ENCODE results near the gene ADAM19. TPM values are rescaled to one million over a fixed set of nuclear protein-coding genes. Genes with fewer than 3 reads are reported as not detected.

Gene ADAM19
- total RNA-seq, 2 donors from 2014 or later = 1.3 to 1.6 TPM

DNA sequence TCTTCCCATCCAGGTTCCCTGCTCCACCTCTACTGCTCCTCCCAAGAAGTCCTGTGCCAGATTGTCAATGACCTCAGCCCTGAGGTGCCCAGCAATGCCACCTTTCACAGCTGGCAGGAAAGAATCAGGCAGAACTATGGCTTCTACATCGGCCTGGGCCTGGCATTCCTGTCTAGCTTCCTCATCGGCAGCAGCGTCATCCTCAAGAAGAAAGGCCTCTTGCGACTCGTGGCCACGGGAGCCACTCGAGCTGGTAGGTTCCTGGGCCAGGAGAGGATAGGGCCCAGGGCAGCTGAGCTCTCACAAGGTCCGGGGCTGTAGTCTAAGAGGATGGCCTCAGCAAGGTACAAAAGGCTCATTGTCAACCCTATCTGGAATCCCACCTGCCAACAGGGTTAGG, 112.5 kb downstream of the ADAM19 start:
- TF ChIP-seq, protein P1, sequence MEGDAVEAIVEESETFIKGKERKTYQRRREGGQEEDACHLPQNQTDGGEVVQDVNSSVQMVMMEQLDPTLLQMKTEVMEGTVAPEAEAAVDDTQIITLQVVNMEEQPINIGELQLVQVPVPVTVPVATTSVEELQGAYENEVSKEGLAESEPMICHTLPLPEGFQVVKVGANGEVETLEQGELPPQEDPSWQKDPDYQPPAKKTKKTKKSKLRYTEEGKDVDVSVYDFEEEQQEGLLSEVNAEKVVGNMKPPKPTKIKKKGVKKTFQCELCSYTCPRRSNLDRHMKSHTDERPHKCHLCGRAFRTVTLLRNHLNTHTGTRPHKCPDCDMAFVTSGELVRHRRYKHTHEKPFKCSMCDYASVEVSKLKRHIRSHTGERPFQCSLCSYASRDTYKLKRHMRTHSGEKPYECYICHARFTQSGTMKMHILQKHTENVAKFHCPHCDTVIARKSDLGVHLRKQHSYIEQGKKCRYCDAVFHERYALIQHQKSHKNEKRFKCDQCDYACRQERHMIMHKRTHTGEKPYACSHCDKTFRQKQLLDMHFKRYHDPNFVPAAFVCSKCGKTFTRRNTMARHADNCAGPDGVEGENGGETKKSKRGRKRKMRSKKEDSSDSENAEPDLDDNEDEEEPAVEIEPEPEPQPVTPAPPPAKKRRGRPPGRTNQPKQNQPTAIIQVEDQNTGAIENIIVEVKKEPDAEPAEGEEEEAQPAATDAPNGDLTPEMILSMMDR (IDR thresholded peaks at IDR 0.05) = no peak
- no peak for TF ChIP-seq POLR2A (IDR thresholded peaks at IDR 0.05)
- Histone ChIP-seq H3K9me3 (no peaks in the 10 kb centered on the region), H3K27me3 (no peaks in the 10 kb centered on the region), H3K27ac (no peak overlapping the region), H3K36me3 (replicated peaks in 1 of 2; ENCODE audit: insufficient read depth in 1 of 2, low read depth in 2 of 2) (no peaks in the 10 kb centered on the region), H3K4me3 (no peak overlapping the region), H3K4me1 (peaks cover 8% of the 10 kb centered on the region)
- intact Hi-C loops (cut with DNase I) = no loop called here
- ATAC-seq = no peak
- WGBS, 2 donors = 79% methylated on average over 8 of the region's 8 CpGs; no CpG with 5 or more reads in 1 of the 2 donors
- DNase-seq = no peak

DNA sequence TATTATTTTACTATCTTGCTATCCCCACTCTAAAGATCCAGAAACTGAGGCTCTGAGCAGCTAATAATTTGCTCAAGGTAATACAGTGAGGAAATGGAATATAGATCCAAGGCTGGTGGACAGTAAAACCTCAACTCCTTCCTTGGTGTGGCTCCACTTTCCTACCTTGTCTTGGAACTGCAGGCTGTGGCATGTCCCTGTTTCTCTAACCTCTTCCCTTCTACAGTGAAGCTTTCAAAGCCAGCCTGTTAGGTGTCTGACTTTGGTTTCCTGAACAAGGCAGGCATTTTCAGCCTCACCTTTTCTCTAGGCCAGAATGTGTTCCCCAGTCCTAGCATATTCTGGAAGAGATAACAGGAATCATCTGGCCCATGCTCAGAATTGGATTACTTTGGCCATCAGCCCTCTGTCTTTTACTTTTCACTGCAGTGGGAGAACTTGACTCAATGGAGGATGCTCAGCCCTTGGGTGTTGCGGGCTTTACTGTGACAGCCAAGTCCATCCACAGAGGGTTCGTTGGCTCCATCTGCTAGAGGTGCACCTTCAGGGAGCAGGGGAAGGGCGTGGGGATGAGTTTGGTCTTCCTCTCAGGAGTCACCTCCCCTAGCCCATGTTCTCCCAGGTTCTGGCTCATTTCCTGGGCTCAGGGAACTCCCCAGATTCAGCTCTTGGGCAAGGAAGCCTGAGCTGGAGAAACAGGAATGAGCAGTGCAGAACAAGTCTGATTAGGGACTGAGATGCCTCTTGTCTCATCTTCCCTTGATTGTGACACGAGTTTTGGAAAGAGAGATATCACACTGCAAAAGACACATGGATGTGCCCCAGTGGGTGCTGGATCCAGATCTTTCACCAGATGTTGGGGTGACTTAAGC, 114.4 kb downstream of the ADAM19 start:
- peaks cover 8% of the 10 kb centered on the region for H3K4me1 ChIP-seq
- H3K27ac ChIP-seq = no peak overlapping the region
- TF ChIP-seq POLR2A (IDR thresholded peaks at IDR 0.05) = no peak
- no peaks in the 10 kb centered on the region for H3K36me3 ChIP-seq (replicated peaks in 1 of 2; ENCODE audit: insufficient read depth in 1 of 2, low read depth in 2 of 2)
- no peak for DNase-seq
- no peaks in the 10 kb centered on the region for H3K9me3 ChIP-seq
- 66 to 68% methylated on average over 4 of the region's 4 CpGs for WGBS, 2 donors
- no peaks in the 10 kb centered on the region for H3K27me3 ChIP-seq
- intact Hi-C loops (cut with DNase I) = no loop called here
- no peak for ATAC-seq
- no peak overlapping the region for H3K4me3 ChIP-seq

DNA sequence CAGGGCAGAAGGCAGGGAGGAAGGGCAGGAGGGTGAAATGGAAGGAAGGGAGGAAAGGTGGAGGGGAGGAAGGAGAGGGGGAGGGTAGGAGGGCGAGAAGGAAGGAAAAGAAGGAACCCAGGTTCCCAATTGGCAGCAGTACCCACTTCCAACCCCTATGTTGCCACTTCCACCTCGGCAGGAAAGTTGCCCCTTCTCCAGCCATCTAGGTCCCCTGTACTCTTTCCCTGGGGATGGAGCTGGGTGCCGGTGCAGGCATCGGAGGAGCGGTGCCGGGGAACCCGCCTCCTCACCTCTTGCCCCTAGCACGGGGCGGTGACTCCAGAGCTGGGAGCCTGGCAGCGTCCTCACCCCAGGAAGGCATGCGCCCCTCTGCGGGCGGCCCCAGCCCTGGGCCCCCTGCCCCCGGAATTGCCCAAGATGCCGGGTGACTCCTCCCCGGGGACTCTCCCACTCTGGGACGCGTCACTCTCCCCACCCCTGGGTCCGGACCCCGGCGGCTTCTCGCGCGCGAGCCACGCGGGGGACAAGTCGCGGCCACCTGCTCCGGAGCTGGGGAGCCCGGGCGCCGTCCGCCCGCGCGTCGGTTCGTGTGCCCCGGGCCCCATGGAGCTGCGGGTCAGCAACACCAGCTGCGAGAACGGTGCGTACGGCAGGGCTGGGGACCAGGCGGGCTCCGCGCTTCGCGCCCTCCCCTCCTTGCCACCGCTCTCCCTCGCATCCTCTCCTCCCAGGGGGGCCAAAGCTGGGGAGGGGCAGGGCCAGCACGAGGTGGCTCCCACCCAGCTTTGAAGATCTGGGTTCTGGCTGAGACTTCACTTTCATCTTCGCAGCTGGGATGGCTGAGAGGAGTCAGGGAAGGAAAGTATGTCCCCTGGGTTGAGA, 115.6 kb downstream of the ADAM19 start, which contains the start of gene NIPAL4:
TSS of gene NIPAL4 (plus strand) at position 499 of the 885 bp plus-strand sequence. CDS start at position 607, 108 bp downstream.
- no peak for DNase-seq
- ATAC-seq = peak; percentile 12
- Histone ChIP-seq H3K4me3 (no peak within 1 kb of the TSS), H3K9me3 (no peaks in the 10 kb centered on the region), H3K36me3 (replicated peaks in 1 of 2; ENCODE audit: insufficient read depth in 1 of 2, low read depth in 2 of 2) (no peaks in the 10 kb centered on the region), H3K27ac (no peak within 1 kb of the TSS), H3K4me1 (peaks cover 8% of the 10 kb centered on the region), H3K27me3 (no peaks in the 10 kb centered on the region)
- intact Hi-C loops (cut with DNase I) = no loop called here
- TF ChIP-seq POLR2A (IDR thresholded peaks at IDR 0.05) = no peak
- TF ChIP-seq, protein P1 (IDR thresholded peaks at IDR 0.05) = no peak
- WGBS, 2 donors = 4 to 19% methylated on average over 13 to 53 of the region's 54 CpGs

DNA sequence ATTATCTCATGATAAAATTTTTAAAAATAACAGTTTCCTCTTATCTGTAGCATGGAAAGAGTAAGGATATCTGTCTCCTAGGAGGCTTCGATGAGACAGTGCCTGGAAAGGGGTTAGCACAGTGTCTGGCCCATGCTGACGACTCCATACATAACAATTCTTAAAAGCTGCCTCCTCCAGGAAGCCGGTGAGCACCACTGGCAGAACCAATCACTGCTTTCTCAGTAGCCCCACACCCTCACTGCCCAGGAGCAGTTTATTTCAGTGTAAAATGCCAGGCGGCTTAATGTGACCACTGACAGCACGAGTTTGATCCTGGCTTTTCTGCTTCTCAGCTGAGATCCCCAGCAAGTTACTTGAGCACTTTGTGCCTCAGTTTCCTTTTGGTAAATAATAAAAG, 116.7 kb downstream of the ADAM19 start:
- no peak for DNase-seq
- intact Hi-C loops (cut with DNase I) = no loop called here
- WGBS, 2 donors = 71 to 72% methylated on average over 5 of the region's 5 CpGs

More for the DNA sequence above, 116.7 kb downstream of the ADAM19 start:
- TF ChIP-seq, protein P1 (IDR thresholded peaks at IDR 0.05) = no peak
- no peak for TF ChIP-seq POLR2A (IDR thresholded peaks at IDR 0.05)
- no peaks in the 10 kb centered on the region for H3K9me3 ChIP-seq
- ATAC-seq = no peak
- no peaks in the 10 kb centered on the region for H3K36me3 ChIP-seq (replicated peaks in 1 of 2; ENCODE audit: insufficient read depth in 1 of 2, low read depth in 2 of 2)
- H3K4me3 ChIP-seq = no peak overlapping the region
- peaks cover 8% of the 10 kb centered on the region for H3K4me1 ChIP-seq
- no peaks in the 10 kb centered on the region for H3K27me3 ChIP-seq
- no peak overlapping the region for H3K27ac ChIP-seq

Data from body of pancreas (tissue), 4 donors.